Neural crest cell (in vitro differentiated cells): ENCODE results near the gene AP3S1. TPM values are rescaled to one million over a fixed set of nuclear protein-coding genes. Genes with fewer than 3 reads are reported as not detected.

Experiments used
- DNase-seq: peaks from one replicate; pipeline ENCODE4 v3.0.0; 2021; ENCODE audit warnings: low read depth, mixed read lengths, low spot score
- H3K27ac Mint-ChIP-seq: one replicate; pipeline ENCODE4 v1.8.0; 2021; ENCODE audit warnings: mild to moderate bottlenecking, mixed read lengths; ENCODE audit not compliant: unreplicated experiment
- H3K27me3 Mint-ChIP-seq: 2 replicates; pipeline ENCODE4 v1.8.0; 2021; ENCODE audit warnings: low read depth, mild to moderate bottlenecking, mixed read lengths
- H3K36me3 Mint-ChIP-seq: 2 replicates; pipeline ENCODE4 v1.8.0; 2021; ENCODE audit warnings: low read depth, mild to moderate bottlenecking, mixed read lengths
- H3K4me1 Mint-ChIP-seq: 2 replicates; pipeline ENCODE4 v1.8.0; 2021; ENCODE audit warnings: mixed read lengths
- H3K4me3 Mint-ChIP-seq: one replicate; pipeline ENCODE4 v1.8.0; 2021; ENCODE audit warnings: mild to moderate bottlenecking, mixed read lengths
- H3K9me3 Mint-ChIP-seq: 2 replicates; pipeline ENCODE4 v1.8.0; 2021; ENCODE audit warnings: mixed read lengths
- total RNA-seq: library from RNA; stranded (reverse); gene quantifications from 2 replicates; pipeline ENCODE4 v1.2.1, GENCODE V29; 2021
- TF ChIP-seq, protein P1 (sequence below): fragments of 200-600 bp; sonication (generic); conservative IDR thresholded peaks from 2 replicates; pipeline ENCODE4 v1.5.0; 2021; ENCODE audit warnings: antibody characterized with exemption, mild to moderate bottlenecking

Gene AP3S1
- total RNA-seq, 1 donor from 2014 or later = 74.9 TPM

DNA sequence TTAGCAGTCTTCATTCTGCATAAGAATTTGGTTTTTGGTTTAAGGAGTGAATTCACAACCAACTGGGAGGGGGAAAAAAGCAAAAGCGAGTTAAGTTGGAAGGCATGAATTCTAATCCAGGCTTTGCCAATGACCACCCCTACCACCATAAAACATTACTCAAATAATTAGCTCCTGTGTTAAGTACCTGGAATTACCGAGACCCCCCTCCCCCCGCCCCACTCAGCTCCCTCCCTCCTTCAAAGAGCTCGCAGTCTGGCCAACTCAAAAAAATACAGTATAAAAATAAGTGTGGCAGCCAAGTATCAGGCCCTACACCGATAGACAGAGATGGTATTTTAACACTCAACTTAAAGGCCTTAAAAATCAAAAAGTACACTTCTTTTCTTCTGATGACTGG, 862 bp upstream of the AP3S1 start:
- no peaks in the 10 kb centered on the region for H3K27me3 Mint-ChIP-seq
- TF ChIP-seq, protein P1, sequence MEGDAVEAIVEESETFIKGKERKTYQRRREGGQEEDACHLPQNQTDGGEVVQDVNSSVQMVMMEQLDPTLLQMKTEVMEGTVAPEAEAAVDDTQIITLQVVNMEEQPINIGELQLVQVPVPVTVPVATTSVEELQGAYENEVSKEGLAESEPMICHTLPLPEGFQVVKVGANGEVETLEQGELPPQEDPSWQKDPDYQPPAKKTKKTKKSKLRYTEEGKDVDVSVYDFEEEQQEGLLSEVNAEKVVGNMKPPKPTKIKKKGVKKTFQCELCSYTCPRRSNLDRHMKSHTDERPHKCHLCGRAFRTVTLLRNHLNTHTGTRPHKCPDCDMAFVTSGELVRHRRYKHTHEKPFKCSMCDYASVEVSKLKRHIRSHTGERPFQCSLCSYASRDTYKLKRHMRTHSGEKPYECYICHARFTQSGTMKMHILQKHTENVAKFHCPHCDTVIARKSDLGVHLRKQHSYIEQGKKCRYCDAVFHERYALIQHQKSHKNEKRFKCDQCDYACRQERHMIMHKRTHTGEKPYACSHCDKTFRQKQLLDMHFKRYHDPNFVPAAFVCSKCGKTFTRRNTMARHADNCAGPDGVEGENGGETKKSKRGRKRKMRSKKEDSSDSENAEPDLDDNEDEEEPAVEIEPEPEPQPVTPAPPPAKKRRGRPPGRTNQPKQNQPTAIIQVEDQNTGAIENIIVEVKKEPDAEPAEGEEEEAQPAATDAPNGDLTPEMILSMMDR = no peak
- peak overlapping the region; percentile 100 for H3K4me3 Mint-ChIP-seq
- H3K36me3 Mint-ChIP-seq = no peaks in the 10 kb centered on the region
- DNase-seq = no peak
- peaks cover 48% of the 10 kb centered on the region for H3K4me1 Mint-ChIP-seq
- H3K9me3 Mint-ChIP-seq = no peaks in the 10 kb centered on the region
- peak overlapping the region; percentile 100 for H3K27ac Mint-ChIP-seq

DNA sequence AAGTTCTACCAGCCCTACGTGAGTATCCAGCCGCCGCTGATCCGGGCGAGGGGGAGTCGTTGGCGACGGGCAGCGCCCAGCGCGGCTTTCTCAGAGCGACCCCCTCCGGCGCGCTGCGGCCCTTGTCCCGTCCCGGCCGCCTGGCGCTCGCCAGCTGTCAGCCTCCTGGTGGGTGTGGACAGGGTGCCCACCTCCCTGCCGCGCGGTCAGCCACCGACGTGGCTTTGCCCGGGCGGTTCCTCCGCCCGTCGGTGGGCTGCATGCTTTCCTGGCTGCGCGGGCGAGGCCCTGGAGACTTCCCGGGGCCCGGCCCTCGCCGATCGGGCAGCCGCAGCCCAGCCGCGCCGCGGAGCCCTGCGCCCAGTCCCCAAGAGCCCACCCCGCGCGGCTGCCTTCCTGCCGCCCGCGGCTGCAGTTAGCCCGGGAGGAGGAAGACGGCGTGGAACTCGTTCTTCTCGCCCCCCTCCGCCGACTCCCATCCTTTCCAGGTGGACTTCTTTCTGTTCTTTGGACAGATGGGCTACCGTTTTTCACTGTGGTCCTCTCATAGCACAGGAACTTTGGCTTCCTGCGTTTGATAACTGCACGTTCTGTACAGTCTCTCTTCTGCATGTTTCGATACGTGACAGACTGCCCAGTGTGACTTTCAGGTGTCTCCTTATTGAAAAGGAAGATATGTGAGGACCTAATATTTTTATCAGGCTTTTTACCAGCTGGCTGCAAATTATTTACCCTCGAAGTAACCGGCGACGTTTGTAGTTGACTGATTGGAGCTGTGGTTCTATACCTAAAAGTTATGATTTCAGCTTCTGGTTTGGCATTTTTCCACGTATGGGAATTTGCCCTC, 577 bp downstream of the AP3S1 start:
- Mint-ChIP-seq H3K27ac (peak overlapping the region; percentile 93), H3K4me3 (peak overlapping the region; percentile 100), H3K4me1 (peaks cover 48% of the 10 kb centered on the region), H3K27me3 (no peaks in the 10 kb centered on the region), H3K36me3 (no peaks in the 10 kb centered on the region), H3K9me3 (no peaks in the 10 kb centered on the region)
- peak; percentile 71 for DNase-seq
- TF ChIP-seq, protein P1 = peak; percentile 35

DNA sequence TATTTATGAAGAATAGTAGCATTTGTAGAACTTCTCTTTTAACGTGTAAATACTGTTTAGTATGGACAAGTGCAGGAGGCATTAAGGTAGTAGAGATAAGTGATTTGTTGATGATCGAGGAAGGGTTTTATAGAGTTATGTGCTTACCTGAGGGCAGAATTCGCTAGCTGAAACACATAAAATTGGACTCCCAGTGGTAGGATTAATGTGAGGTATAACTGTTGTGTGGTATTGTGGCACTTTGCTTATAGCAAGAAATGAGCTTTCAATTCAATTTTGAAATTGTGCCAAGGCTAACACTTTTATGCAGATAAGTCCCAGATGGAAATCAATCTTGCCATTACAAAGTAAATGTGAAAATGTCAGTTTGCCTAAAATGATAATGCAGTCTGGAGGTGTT, 1.2 kb downstream of the AP3S1 start:
- Mint-ChIP-seq H3K4me1 (peaks cover 44% of the 10 kb centered on the region), H3K27ac (no peak overlapping the region), H3K27me3 (no peaks in the 10 kb centered on the region), H3K9me3 (no peaks in the 10 kb centered on the region), H3K4me3 (peak overlapping the region; percentile 96), H3K36me3 (no peaks in the 10 kb centered on the region)
- TF ChIP-seq, protein P1 = no peak
- DNase-seq = no peak

DNA sequence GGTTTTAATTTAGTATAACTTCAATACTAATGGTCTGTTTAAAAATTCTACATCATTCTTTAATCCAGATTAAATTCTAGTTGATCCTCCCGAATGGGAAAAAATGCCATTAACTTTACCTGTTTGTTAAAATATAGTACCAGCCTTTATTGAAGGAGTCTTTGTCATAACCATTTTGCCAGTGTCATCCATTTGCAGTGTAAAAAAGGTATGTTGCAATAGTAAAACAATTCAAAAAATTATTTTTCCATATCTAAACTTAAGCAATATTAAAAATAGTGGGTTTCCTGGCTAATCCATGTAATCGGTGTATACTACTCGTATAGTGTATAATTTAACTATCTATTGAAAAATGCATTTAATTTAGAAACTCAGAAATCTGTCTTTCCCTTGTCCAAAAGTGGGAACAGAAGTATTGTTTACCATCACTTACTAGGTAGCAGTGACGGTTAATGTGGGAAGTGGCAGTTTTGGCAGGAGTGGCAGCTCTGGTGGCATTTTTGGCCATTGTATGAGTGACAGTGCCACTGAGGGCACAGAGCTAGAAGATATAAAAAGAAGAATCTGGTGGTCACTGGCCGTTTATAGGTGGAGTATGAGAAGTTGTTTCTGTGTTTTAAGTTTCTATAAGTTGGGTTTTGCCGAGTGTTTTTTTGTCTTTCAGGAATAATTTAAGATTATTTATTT, 1.9 kb downstream of the AP3S1 start:
- Mint-ChIP-seq H3K27ac (no peak overlapping the region), H3K9me3 (no peaks in the 10 kb centered on the region), H3K4me1 (peaks cover 44% of the 10 kb centered on the region), H3K36me3 (no peaks in the 10 kb centered on the region), H3K4me3 (peak overlapping the region; percentile 96), H3K27me3 (no peaks in the 10 kb centered on the region)
- TF ChIP-seq, protein P1 = no peak
- DNase-seq = no peak

DNA sequence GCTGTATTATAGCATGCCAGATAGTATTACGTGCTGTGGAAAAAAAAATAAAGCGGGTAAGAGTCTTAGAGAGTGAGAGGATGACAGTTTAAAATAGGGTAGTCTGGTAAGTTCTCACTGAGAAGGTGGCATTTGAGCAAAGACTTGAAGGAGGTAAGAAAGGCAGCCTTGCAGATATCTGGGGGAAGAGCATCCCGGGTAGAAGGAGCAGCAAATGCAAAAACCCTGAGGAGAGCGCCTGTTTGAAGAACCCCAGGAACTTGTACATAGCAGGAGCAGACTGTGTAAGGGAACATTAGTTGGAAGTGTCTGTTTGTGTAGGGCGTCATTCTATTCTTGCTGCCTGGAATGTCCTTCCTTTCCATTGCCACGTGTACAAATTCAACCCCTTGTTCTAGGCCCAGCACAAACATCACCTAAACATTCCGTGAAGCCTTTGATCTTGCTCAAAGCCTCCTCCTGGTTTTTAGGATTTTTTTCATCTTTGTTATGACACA, 2.6 kb downstream of the AP3S1 start:
- H3K27me3 Mint-ChIP-seq = no peaks in the 10 kb centered on the region
- TF ChIP-seq, protein P1 = no peak
- H3K9me3 Mint-ChIP-seq = no peaks in the 10 kb centered on the region
- H3K36me3 Mint-ChIP-seq = no peaks in the 10 kb centered on the region
- H3K4me1 Mint-ChIP-seq = peaks cover 42% of the 10 kb centered on the region
- DNase-seq = no peak
- H3K4me3 Mint-ChIP-seq = peak overlapping the region; percentile 96
- no peak overlapping the region for H3K27ac Mint-ChIP-seq
